ENCODE measurements around the gene HOXA7.
A peak's percentile ranks its signal among the peaks of the same experiment; 100 is the strongest.

HOXA7 gene

DNA sequence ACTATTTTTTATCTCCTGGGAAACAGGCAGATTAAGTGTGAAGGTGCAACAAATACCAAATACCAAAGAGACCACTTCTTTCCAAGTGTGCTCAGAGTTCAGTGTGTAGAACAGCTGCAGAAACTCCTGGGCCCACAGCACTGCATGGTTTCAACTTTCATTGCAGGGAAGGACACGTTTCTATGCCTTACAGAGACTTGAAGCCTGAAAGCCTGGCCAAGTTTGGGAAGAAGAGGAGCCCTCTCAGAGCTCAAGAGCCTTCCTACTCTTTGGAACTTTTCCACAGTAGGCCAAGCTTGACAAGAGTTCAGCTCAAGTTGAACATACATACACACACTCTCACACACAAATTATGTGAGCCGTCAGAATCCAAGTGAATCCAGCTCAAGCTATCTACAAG is 28.4 kb downstream of the HOXA7 start:
- Histone ChIP-seq H3K4me3 (no peak overlapping the region), H3K9ac (ENCODE audit: insufficient read length) (no peak overlapping the region), H3K27ac (no peak overlapping the region), H3K36me3 (ENCODE audit: insufficient read depth, low read length) (no peaks in the 10 kb centered on the region), H3K9me3 (ENCODE audit: low read depth, low read length) (no peaks in the 10 kb centered on the region)
- DNase-seq (ENCODE audit: low read depth, low spot score), result no peak
- TF ChIP-seq POLR2AphosphoS5 (IDR thresholded peaks at IDR 0.05; ENCODE audit: borderline replicate concordance, low read depth, low read length), result no peak
- TF ChIP-seq FOXP2 (optimal IDR thresholded peaks at IDR 0.05; ENCODE audit: control extremely low read depth, extremely low read length, insufficient read depth), result no peak
- no peak for TF ChIP-seq EZH2 (IDR thresholded peaks at IDR 0.05)

- Histone ChIP-seq H3K9me3 (ENCODE audit: low read depth, low read length) (no peaks in the 10 kb centered on the region), H3K27ac (no peak overlapping the region), H3K9ac (ENCODE audit: insufficient read length) (no peak overlapping the region), H3K36me3 (ENCODE audit: insufficient read depth, low read length) (no peaks in the 10 kb centered on the region), H3K4me3 (no peak overlapping the region)
- no peak for DNase-seq (ENCODE audit: low read depth, low spot score)
- TF ChIP-seq POLR2AphosphoS5 (IDR thresholded peaks at IDR 0.05; ENCODE audit: borderline replicate concordance, low read depth, low read length) (no peak), EZH2 (IDR thresholded peaks at IDR 0.05) (no peak), FOXP2 (optimal IDR thresholded peaks at IDR 0.05; ENCODE audit: control extremely low read depth, extremely low read length, insufficient read depth) (no peak)
Measured at GRCh38 chr7:27126596-27127327, 29.7 kb downstream of the HOXA7 start.

GRCh38 chr7:27125986-27126394 is 30.5 kb downstream of the HOXA7 start:
- Histone ChIP-seq H3K36me3 (ENCODE audit: insufficient read depth, low read length) (no peaks in the 10 kb centered on the region), H3K9me3 (ENCODE audit: low read depth, low read length) (no peaks in the 10 kb centered on the region), H3K27ac (no peak overlapping the region), H3K4me3 (no peak overlapping the region), H3K9ac (ENCODE audit: insufficient read length) (no peak overlapping the region)
- TF ChIP-seq POLR2AphosphoS5 (IDR thresholded peaks at IDR 0.05; ENCODE audit: borderline replicate concordance, low read depth, low read length) (no peak), EZH2 (IDR thresholded peaks at IDR 0.05) (no peak), FOXP2 (optimal IDR thresholded peaks at IDR 0.05; ENCODE audit: control extremely low read depth, extremely low read length, insufficient read depth) (no peak)
- DNase-seq (ENCODE audit: low read depth, low spot score), result no peak

DNA sequence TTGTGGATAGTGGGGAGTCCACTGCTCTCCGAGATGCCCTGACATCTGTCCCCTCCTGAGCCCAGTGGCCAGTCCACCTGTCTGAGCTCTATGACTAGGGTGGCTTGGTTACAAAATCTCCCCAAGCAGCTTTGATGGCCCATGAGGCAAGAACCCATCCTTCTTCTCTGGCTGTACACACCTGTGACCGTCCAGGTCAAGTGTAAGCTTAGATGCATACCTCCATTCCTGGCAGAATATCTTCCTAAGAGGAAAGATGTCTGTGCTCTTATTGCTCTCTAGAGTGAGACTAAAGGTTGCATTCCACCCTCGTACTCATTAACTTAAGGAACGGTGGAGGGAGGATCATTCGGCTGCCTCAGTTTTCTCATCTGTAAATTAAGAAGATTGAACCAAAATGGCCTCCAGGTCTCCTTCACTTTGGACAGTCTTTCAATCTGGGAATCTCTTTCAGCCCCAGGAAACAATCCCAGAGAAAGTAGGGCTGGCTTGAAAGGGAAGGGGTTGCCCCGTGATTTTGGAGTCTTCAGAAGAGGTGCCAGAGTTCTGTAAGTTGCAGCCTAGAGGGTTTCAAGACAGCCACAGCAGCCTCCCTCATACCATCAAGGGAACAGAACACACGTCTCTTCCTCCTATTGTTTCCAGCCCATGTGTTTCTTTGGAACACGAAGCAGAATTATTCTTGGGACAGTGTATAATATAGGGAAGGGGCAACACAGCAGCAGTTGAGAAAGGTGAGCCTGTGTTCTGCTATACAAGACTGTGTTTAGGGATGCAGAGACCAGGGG is 31.4 kb downstream of the HOXA7 start:
- Histone ChIP-seq H3K4me3 (no peak overlapping the region), H3K36me3 (ENCODE audit: insufficient read depth, low read length) (no peaks in the 10 kb centered on the region), H3K9me3 (ENCODE audit: low read depth, low read length) (no peaks in the 10 kb centered on the region), H3K9ac (ENCODE audit: insufficient read length) (no peak overlapping the region), H3K27ac (no peak overlapping the region)
- TF ChIP-seq POLR2AphosphoS5 (IDR thresholded peaks at IDR 0.05; ENCODE audit: borderline replicate concordance, low read depth, low read length) (no peak), EZH2 (IDR thresholded peaks at IDR 0.05) (no peak), FOXP2 (optimal IDR thresholded peaks at IDR 0.05; ENCODE audit: control extremely low read depth, extremely low read length, insufficient read depth) (no peak)
- no peak for DNase-seq (ENCODE audit: low read depth, low spot score)

DNA sequence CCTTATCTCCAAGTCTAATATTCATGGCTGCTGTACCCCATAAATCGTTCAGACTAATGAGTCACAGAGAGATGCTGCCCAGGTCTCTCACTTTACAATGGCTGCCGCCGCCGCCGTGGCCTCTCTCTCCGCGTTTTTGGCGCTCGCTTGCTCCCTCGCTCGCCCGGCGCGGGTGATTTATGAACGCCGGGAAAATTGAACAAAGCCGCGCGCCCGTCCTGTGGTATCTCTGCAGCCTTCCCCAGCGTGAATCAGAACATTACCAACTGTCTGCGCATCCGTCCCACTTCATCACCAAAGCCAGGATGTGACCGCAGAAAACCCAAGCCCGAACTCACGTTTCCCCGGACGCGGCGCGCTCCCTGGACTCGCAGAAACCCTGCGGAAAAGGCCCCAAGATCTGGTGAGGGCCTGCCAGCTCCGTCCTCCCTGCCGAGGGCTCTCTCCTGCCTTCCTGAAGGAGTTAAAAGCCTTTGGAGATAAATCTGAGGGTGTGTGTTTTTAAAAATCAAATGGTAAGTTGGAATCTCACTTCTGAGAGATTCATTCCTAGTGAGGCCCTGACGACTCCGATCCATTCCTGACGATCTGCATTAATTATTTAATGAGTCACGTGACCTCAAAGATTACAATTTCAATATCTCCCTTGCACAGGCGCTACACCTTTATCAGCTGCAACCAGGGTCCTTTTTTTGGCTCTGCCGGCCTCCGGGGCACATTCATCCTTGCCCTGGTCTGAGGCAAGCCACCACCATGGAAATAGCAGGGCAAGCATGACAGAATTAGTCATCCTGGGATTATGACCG is 32.2 kb downstream of the HOXA7 start:
- no peak for DNase-seq (ENCODE audit: low read depth, low spot score)
- Histone ChIP-seq H3K9ac (ENCODE audit: insufficient read length) (no peak overlapping the region), H3K27ac (no peak overlapping the region), H3K4me3 (no peak overlapping the region), H3K9me3 (ENCODE audit: low read depth, low read length) (no peaks in the 10 kb centered on the region), H3K36me3 (ENCODE audit: insufficient read depth, low read length) (no peaks in the 10 kb centered on the region)
- TF ChIP-seq FOXP2 (optimal IDR thresholded peaks at IDR 0.05; ENCODE audit: control extremely low read depth, extremely low read length, insufficient read depth), result no peak
- TF ChIP-seq EZH2 (IDR thresholded peaks at IDR 0.05), result peak; percentile 44

DNA sequence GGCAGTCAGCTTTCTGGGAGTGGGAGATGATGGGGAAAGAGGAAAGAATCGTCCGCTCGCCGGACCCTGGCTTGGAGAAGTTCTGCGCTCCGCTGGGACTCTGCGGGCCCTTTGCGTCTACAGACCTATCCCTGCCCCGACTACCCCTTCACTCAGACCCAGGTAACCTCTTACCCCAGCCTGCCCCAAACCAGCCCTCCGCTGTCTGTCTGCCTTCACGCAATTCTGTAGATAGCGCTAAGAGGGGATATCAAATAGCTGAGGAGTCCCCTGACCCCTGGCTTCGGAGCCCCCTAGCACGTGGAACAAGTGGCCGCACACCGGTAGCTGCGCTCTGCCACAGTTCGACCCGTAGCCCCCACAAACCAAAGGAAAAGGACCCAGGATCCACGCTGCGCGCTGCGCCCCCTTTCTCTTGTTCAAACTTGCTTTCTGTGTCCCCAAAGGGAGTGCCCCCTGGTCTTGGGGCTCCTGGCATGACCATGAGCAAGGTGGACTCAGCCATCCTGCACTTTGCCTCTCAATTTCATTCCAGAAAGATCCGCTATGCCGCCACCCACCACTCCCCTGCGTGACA is 32.9 kb downstream of the HOXA7 start:
- DNase-seq (ENCODE audit: low read depth, low spot score), result no peak
- Histone ChIP-seq H3K9ac (ENCODE audit: insufficient read length) (no peak overlapping the region), H3K4me3 (no peak overlapping the region), H3K27ac (no peak overlapping the region), H3K36me3 (ENCODE audit: insufficient read depth, low read length) (no peaks in the 10 kb centered on the region), H3K9me3 (ENCODE audit: low read depth, low read length) (no peaks in the 10 kb centered on the region)
- peak; percentile 36 for TF ChIP-seq EZH2 (IDR thresholded peaks at IDR 0.05)
- TF ChIP-seq POLR2AphosphoS5 (IDR thresholded peaks at IDR 0.05; ENCODE audit: borderline replicate concordance, low read depth, low read length), result no peak

GRCh38 chr7:27123007-27123476 is 33.4 kb downstream of the HOXA7 start:
- no peaks in the 10 kb centered on the region for H3K36me3 ChIP-seq (ENCODE audit: insufficient read depth, low read length)
- DNase-seq (ENCODE audit: low read depth, low spot score), result no peak
- H3K4me3 ChIP-seq, result no peak overlapping the region
- no peak overlapping the region for H3K9ac ChIP-seq (ENCODE audit: insufficient read length)
- TF ChIP-seq EZH2 (IDR thresholded peaks at IDR 0.05) (no peak), FOXP2 (optimal IDR thresholded peaks at IDR 0.05; ENCODE audit: control extremely low read depth, extremely low read length, insufficient read depth) (no peak), POLR2AphosphoS5 (IDR thresholded peaks at IDR 0.05; ENCODE audit: borderline replicate concordance, low read depth, low read length) (no peak)
- H3K9me3 ChIP-seq (ENCODE audit: low read depth, low read length), result no peaks in the 10 kb centered on the region
- H3K27ac ChIP-seq, result no peak overlapping the region

Measured in SK-N-MC (cell line).